ENCODE measurements around the gene ARHGAP31.

DNA sequence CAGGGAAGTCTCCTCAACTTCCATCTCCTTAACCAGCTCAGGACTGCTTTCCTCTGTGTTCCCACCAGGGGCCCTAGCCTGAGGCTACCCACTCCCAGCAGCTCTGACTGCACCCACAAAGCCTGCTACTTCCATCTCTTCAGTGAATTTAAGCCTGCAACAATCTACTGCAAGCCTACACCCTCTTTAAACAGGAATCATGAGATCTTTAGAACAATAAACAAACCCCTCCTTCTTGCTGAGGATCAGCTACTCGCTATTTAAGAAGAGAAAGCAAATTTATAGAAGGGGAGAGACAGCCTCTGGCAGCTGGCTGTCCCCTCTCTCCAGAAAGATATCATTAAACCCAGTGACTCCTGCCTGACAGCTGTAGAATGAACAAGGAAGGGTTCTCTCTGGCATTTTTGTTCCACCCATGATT, 51.9 kb downstream of the ARHGAP31 start:
- TF ChIP-seq, protein P1, sequence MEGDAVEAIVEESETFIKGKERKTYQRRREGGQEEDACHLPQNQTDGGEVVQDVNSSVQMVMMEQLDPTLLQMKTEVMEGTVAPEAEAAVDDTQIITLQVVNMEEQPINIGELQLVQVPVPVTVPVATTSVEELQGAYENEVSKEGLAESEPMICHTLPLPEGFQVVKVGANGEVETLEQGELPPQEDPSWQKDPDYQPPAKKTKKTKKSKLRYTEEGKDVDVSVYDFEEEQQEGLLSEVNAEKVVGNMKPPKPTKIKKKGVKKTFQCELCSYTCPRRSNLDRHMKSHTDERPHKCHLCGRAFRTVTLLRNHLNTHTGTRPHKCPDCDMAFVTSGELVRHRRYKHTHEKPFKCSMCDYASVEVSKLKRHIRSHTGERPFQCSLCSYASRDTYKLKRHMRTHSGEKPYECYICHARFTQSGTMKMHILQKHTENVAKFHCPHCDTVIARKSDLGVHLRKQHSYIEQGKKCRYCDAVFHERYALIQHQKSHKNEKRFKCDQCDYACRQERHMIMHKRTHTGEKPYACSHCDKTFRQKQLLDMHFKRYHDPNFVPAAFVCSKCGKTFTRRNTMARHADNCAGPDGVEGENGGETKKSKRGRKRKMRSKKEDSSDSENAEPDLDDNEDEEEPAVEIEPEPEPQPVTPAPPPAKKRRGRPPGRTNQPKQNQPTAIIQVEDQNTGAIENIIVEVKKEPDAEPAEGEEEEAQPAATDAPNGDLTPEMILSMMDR (conservative IDR thresholded peaks at IDR 0.05 in 1 of 2, IDR thresholded peaks at IDR 0.05 in 1 of 2; ENCODE audit: extremely low read depth in 1 of 2, insufficient read depth in 1 of 2, low read depth in 1 of 2, low read length in 2 of 2) = no peak
- no peak for TF ChIP-seq EZH2 (IDR thresholded peaks at IDR 0.05; ENCODE audit: borderline replicate concordance, low read length)

Measured in mammary epithelial cell (primary cell).